Activated naive CD4-positive, alpha-beta T cell treated with anti-CD3 and anti-CD28 coated beads, Interleukin-2, amount 10 ng/mL, durations not matched to agents 7 days and 5 days (primary cell): ENCODE measurements around the gene GNA14.
"Not testable (repeated sequence)": the region's sequence is repeated elsewhere in the genome, so short reads cannot be mapped to it uniquely, and the experiment has no call there.

Experiments used
- CTCF ChIA-PET: fragments of 350-600 bp; sonication (Branson Sonifier 250); formaldehyde crosslinking; loops from one replicate; lab custom pipeline; 2021; ENCODE audit warnings: antibody characterized with exemption; lab: Charles Lee
- DNase-seq: peaks from one replicate; pipeline ENCODE4 v3.0.0-alpha.2; 2020
- H3K27ac Mint-ChIP-seq: one replicate; pipeline ENCODE4 v1.8.0; 2021; ENCODE audit warnings: mild to moderate bottlenecking, moderate library complexity, mixed read lengths
- H3K27me3 Mint-ChIP-seq: one replicate; pipeline ENCODE4 v1.8.0; 2021; ENCODE audit warnings: mild to moderate bottlenecking, mixed read lengths
- H3K36me3 Mint-ChIP-seq: one replicate; pipeline ENCODE4 v1.8.0; 2021; ENCODE audit warnings: mixed read lengths
- H3K4me1 Mint-ChIP-seq: one replicate; pipeline ENCODE4 v1.8.0; 2021; ENCODE audit warnings: mixed read lengths
- H3K4me3 Mint-ChIP-seq: one replicate; pipeline ENCODE4 v1.8.0; 2021; ENCODE audit warnings: mild to moderate bottlenecking, moderate library complexity, mixed read lengths
- H3K9me3 Mint-ChIP-seq: one replicate; pipeline ENCODE4 v1.8.0; 2021; ENCODE audit warnings: mixed read lengths

GNA14 gene

DNA sequence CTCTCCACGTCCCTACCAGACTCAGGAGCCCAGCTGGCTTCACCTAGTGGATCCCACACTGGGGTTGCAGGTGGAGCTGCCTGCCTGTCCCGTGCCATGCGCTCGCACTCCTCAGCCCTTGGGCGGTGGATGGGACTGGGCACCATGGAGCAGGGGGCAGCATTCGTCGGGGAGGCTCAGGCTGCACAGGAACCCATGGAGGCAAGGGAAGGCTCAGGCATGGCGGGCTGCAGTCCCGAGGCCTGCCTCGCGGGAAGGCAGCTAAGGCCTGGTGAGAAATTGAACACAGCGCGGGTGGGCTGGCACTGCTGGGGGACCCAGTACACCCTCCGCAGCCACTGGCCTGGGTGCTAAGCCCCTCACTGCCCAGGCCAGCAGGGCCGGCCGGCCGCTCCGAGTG is 157.8 kb downstream of the GNA14 start:
- not testable (repeated sequence) for H3K36me3 Mint-ChIP-seq, H3K27ac Mint-ChIP-seq, DNase-seq, H3K4me3 Mint-ChIP-seq
- Mint-ChIP-seq H3K4me1 (peaks cover 16% of the 10 kb centered on the region), H3K27me3 (peaks cover 14% of the 10 kb centered on the region), H3K9me3 (peaks cover 17% of the 10 kb centered on the region)
- CTCF ChIA-PET: interaction anchor here (0.9 to 6.9 kb wide), 4 partner anchors 14 to 344 kb away, joined by 3 to 167 read pairs (median 30); no protein-coding TSS in a partner anchor

DNA sequence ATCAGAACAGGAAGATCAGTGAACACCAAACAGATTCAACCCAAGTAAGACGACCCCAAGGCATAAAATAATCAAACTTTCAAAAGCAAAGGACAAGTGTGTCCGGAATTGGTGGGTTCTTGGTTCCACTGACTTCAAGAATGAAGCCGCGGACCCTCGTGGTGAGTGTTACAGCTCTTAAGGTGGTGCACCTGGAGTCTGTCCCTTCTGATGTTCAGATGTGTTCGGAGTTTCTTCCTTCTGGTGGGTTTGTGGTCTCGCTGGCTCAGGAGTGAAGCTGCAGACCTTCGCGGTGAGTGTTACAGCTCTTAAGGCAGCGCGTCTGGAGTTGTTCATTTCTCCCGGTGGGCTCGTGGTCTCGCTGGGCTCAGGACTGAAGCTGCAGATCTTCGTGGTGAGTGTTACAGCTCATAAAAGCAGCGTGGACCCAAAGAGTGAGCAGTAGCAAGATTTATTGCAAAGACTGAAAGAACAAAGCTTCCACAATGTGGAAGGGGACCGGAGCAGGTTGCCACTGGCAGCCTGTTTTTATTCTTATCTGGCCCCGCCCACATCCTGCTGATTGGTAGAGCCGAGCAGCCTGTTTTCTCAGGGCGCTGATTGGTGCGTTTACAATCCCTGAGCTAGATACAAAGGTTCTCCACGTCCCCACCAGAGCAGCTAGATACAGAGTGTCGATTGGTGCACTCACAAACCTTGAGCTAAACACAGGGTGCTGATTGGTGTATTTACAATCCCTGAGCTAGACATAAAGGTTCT is 158.5 kb downstream of the GNA14 start:
- Mint-ChIP-seq H3K27ac (peak overlapping the region; percentile 40), H3K4me3 (peak overlapping the region; percentile 62), H3K9me3 (peaks cover 17% of the 10 kb centered on the region), H3K27me3 (peaks cover 13% of the 10 kb centered on the region), H3K4me1 (peaks cover 16% of the 10 kb centered on the region)
- CTCF ChIA-PET: interaction anchor here (0.9 to 6.9 kb wide), 9 partner anchors 8 to 632 kb away, joined by 3 to 167 read pairs (median 6); no protein-coding TSS in a partner anchor
- not testable (repeated sequence) for DNase-seq, H3K36me3 Mint-ChIP-seq

DNA sequence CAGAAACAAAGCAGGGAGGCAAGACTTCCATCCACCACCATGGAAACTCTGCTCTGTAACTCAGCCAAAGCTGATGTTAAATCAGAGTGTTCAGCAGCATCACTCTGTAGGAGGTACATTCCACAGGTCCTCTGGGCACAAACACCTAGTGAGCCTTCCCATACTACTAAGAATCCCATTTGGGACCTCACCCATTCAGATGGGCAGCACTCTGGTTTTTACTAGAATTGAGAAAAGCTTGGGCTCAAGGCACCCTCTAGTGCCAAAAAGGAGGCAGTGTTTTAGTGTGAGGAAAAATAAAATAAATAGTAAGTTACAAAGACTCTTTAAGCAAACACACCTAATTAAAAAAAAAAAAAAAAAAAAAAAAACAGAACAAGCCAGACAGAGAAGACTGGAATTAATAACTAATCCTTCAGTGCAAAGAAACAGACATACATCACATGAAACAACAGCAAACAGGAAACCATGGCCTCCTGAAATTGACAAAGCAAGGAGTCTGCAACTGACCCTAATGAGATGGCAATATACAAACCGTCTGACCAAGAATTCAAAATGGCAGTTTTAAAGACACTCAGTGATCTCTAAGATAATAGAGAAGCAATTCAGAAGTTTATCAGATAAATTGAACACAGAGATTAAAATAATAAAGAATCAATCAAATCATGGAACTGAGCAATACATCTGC is 159.5 kb downstream of the GNA14 start:
- no peak overlapping the region for H3K27ac Mint-ChIP-seq
- peak overlapping the region; percentile 62 for H3K4me3 Mint-ChIP-seq
- peaks cover 16% of the 10 kb centered on the region for H3K4me1 Mint-ChIP-seq
- H3K9me3 Mint-ChIP-seq: peaks cover 17% of the 10 kb centered on the region
- peaks cover 13% of the 10 kb centered on the region for H3K27me3 Mint-ChIP-seq
- H3K36me3 Mint-ChIP-seq: peaks cover 5% of the 10 kb centered on the region
- DNase-seq: no peak
- CTCF ChIA-PET: interaction anchor here (0.6 to 6.9 kb wide), 9 partner anchors 9 to 262 kb away, joined by 3 to 167 read pairs (median 6); no protein-coding TSS in a partner anchor

DNA sequence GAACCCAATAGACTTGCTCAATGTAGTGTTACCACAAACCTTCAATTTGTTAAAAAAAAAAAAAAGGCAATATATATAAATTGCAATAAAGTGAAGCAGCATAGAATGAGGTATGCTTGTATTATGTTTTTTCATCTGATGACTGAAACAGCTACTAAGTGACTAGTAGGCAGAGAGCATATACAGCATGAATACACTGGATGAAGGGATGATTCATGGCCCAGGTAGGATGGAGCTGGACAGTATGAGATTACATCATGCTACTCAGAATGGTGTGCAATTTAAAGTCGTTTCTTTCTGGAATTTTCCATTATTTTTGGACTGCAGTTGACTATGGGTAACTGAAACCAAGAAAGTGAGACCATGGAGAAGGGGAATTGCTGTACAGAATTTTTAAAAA is 161.2 kb downstream of the GNA14 start:
- Mint-ChIP-seq H3K9me3 (peaks cover 17% of the 10 kb centered on the region), H3K36me3 (peaks cover 5% of the 10 kb centered on the region), H3K4me3 (no peak overlapping the region), H3K27ac (no peak overlapping the region), H3K4me1 (peaks cover 16% of the 10 kb centered on the region), H3K27me3 (peaks cover 17% of the 10 kb centered on the region)
- no peak for DNase-seq
- CTCF ChIA-PET: interaction anchor here (0.9 to 6.9 kb wide), 6 partner anchors 10 to 53 kb away, joined by 4 to 167 read pairs (median 8); no protein-coding TSS in a partner anchor

DNA sequence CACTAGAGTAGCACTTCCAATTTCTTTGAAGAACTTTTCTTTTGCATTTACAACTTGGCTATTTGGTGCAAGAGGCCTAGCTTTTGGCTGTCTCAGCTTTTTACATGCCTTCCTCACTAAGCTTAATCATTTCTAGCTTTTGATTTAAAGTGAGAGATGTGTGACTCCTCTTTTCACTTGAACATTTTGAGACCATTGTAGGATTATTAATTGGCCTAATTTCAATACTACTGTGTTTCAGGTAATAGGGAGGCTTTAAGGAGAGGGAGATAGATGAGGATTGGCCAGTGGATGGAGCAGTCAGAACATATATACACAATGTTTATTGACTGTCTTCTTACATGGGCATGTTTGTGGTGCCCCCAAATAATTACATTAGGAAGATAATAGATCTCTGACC is 161.7 kb downstream of the GNA14 start:
- CTCF ChIA-PET: interaction anchor here (0.9 to 6.9 kb wide), 7 partner anchors 10 to 57 kb away, joined by 3 to 167 read pairs (median 7); no protein-coding TSS in a partner anchor
- Mint-ChIP-seq H3K4me3 (no peak overlapping the region), H3K27me3 (peaks cover 17% of the 10 kb centered on the region), H3K4me1 (peaks cover 16% of the 10 kb centered on the region), H3K9me3 (peaks cover 17% of the 10 kb centered on the region), H3K27ac (no peak overlapping the region), H3K36me3 (peaks cover 5% of the 10 kb centered on the region)
- DNase-seq: no peak

DNA sequence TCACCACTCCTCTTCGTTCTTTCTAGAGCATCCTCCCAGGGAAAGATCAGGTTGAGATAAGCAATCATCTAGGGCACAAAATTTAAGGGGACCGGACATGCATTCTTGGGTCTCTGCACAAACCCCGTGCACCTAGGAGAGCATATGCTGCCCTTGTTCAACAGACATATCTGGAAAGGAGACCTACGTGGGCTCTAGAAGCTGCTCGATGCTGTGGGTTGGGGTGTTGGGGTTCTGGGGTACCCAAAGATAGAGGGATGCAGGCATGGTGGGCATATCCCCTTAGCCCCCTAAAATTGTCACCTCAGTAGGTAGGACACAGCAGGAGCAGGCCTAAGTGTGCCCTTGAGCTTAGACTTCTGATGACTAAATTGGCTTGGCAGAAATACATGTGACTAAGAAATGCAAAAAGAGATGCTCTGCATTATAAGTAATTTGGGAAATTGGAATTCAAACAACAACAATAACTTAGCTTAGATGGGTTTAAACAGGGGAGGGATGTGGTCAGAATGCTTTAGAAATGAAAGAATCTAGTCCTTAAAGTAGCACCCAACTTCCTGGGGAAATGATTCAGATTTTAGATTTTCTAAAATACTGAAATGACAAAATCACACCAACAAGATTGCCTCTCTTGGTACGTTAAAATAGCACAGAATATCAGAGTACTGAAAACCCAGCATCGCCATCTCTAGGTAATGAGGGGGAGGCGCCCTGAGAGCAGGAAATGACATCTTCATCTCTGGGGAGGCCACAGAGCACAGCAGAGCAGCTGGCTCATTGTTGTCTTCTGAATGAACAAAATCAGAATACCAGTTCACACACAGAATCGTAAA is 172.3 kb downstream of the GNA14 start:
- Mint-ChIP-seq H3K27ac (peak overlapping the region; percentile 96), H3K4me1 (peaks cover 37% of the 10 kb centered on the region), H3K36me3 (peaks cover 4% of the 10 kb centered on the region), H3K27me3 (no peaks in the 10 kb centered on the region), H3K9me3 (peaks cover 6% of the 10 kb centered on the region), H3K4me3 (peak overlapping the region; percentile 27)
- DNase-seq: peak; percentile 73
- CTCF ChIA-PET: interaction anchor here (0.9 to 3.6 kb wide), 10 partner anchors 9 to 275 kb away, joined by 3 to 45 read pairs (median 4); no protein-coding TSS in a partner anchor

DNA sequence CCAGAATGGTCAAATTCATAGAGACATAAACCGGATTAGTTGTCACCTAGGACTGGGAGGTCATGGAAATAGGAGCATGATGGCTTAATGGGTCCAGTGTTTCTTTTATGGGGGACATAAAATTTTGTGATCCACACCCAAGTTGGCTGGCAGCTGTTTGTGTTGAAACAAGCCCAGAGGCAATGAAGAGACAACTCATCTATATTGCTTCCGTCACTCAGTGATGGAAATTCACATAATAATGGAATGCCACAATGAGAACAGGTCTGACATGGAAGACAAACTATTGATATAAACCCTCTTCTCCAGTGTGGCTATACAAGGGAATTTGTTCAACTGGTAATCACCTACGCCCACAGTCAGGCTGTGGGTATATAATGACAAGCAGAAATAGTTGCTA is 173.2 kb downstream of the GNA14 start:
- peaks cover 4% of the 10 kb centered on the region for H3K36me3 Mint-ChIP-seq
- no peak overlapping the region for H3K27ac Mint-ChIP-seq
- H3K9me3 Mint-ChIP-seq: peaks cover 6% of the 10 kb centered on the region
- no peaks in the 10 kb centered on the region for H3K27me3 Mint-ChIP-seq
- H3K4me1 Mint-ChIP-seq: peaks cover 37% of the 10 kb centered on the region
- H3K4me3 Mint-ChIP-seq: no peak overlapping the region
- no peak for DNase-seq
- CTCF ChIA-PET: interaction anchor here (2.4 to 3.6 kb wide), 2 partner anchors 17 to 21 kb away, joined by 11 to 45 read pairs; no protein-coding TSS in a partner anchor

DNA sequence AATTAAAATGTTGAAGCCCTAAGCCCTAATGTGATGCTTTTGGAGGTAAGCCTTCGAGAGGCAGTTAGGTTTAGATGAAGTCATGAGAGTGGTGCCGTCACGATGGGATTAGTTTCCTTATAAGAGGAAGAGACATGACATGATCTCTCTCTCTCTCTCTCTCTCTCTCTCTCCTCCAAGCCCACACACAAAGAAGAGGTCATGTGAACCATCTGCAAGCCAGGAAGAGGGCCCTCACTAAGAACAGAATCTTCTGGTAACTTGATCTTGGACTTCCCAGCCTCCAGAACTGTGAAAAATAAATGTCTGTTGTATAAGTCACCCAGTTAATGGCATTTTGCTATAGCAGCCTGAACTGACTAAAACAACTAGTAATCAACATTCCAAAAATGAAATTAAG is 175.5 kb downstream of the GNA14 start:
- Mint-ChIP-seq H3K36me3 (peaks cover 3% of the 10 kb centered on the region), H3K27me3 (peaks cover 5% of the 10 kb centered on the region), H3K27ac (no peak overlapping the region), H3K9me3 (peaks cover 1% of the 10 kb centered on the region), H3K4me1 (peaks cover 34% of the 10 kb centered on the region), H3K4me3 (no peak overlapping the region)
- CTCF ChIA-PET: interaction anchor here (4.4 kb wide), 1 partner anchor 15 kb away, joined by 30 read pairs; no protein-coding TSS in a partner anchor
- DNase-seq: no peak

DNA sequence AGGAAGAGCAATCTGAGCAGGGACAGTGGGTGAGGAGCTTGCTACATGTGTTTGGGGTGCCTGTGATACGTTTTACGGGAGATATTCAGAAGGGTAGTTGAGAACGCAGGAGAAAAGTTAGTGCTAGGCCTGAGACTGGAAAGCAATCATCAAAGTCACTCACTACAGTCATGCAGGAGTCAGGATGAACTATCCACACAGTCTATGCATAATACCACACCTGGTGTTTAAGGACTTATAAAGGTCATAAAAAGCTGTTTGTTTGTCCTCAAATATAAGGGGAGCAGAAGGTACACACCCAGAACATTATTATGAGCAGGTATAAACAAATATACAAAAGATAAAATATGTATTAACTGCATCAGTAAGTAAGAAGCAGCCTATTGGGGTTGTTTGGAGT is 176.6 kb downstream of the GNA14 start:
- Mint-ChIP-seq H3K27me3 (peaks cover 15% of the 10 kb centered on the region), H3K9me3 (peaks cover 1% of the 10 kb centered on the region), H3K27ac (no peak overlapping the region), H3K4me3 (no peak overlapping the region), H3K4me1 (peaks cover 24% of the 10 kb centered on the region), H3K36me3 (no peaks in the 10 kb centered on the region)
- no peak for DNase-seq
- CTCF ChIA-PET: interaction anchor here (4.4 kb wide), 1 partner anchor 14 kb away, joined by 30 read pairs; no protein-coding TSS in a partner anchor

DNA sequence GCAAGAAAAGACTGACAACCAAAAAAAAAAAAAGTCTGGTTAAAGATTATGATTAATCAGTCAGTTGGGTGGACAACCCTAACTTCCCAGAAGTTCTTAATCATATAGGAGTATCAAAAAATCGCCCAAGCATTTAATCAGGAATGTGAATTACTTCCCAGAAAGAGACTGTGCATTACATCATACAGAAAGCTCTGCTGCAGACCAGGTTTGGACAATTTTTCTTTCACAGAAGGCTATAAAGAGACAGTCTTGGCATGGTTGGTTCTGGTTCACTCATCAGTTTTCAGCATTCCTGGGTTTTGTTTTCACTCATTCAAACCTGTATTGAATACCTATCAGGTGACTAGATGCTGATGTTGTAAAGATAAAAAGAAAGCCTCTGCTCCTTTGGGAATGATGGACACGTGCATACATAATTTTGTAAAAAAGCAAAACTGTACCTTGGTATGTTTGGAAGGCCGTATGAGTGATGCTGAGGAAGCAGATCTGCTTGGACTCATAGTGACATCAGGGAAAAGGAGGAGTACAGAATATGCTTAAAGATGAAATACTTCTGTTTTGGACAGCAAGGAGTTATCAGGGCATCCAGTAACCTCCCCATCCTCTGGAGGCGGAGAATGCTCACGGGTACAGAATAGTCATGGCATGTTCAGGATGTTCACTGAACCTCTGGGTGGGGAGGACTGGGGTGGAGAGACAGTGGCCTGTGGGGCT is 178.4 kb downstream of the GNA14 start:
- Mint-ChIP-seq H3K9me3 (no peaks in the 10 kb centered on the region), H3K27me3 (peaks cover 17% of the 10 kb centered on the region), H3K27ac (no peak overlapping the region), H3K4me3 (no peak overlapping the region), H3K4me1 (peaks cover 5% of the 10 kb centered on the region), H3K36me3 (no peaks in the 10 kb centered on the region)
- CTCF ChIA-PET: interaction anchor here (0.6 to 5.0 kb wide), 3 partner anchors 12 to 223 kb away, joined by 3 to 67 read pairs (median 30); no protein-coding TSS in a partner anchor
- no peak for DNase-seq

DNA sequence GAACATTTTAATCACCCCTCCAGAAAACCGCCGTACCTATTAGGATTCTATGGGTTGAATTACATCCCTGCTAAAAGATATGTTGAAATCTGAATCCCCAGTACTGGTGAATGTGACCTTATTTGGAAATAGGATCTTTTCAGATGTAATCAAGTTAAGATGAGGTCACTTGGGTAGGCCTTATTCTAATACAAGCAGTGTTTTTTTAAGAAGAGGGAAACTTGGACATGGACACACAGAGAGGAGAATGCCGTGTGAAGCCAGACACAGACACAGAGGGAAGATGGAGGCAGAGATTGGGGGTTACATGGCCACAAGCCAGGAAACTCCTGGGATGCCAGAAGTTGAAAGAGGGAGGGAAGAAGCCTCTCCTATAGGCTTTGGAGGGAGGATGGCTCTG is 183.5 kb downstream of the GNA14 start:
- Mint-ChIP-seq H3K27ac (no peak overlapping the region), H3K36me3 (no peaks in the 10 kb centered on the region), H3K4me1 (no peaks in the 10 kb centered on the region), H3K27me3 (peaks cover 27% of the 10 kb centered on the region), H3K9me3 (no peaks in the 10 kb centered on the region), H3K4me3 (no peak overlapping the region)
- CTCF ChIA-PET: interaction anchor here (5.0 kb wide), 1 partner anchor 9 kb away, joined by 67 read pairs; no protein-coding TSS in a partner anchor
- DNase-seq: no peak

DNA sequence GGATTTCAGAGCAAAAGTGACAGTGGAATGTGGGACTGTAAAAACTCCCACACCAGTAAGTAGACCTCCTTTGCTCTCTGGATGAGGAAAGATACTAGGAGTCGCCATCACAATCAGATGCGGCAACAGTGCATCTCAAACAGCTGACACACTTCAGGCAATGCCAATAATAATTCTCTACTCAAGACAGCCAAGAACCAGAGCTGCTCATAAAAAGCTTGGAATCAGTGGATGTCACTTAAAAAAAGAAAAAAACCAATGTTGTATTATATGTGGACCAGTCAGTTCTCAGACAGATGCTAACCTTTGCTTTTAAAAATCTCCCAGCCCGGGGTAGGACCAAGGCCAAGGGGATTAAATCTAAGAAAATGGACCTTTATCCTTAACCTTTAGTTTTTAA is 185.0 kb downstream of the GNA14 start:
- Mint-ChIP-seq H3K9me3 (no peaks in the 10 kb centered on the region), H3K36me3 (no peaks in the 10 kb centered on the region), H3K27ac (no peak overlapping the region), H3K4me1 (peaks cover 1% of the 10 kb centered on the region), H3K4me3 (no peak overlapping the region), H3K27me3 (peaks cover 22% of the 10 kb centered on the region)
- CTCF ChIA-PET: interaction anchor here (1.2 to 1.5 kb wide), 2 partner anchors 9 to 288 kb away, joined by 4 read pairs; no protein-coding TSS in a partner anchor
- DNase-seq: no peak

DNA sequence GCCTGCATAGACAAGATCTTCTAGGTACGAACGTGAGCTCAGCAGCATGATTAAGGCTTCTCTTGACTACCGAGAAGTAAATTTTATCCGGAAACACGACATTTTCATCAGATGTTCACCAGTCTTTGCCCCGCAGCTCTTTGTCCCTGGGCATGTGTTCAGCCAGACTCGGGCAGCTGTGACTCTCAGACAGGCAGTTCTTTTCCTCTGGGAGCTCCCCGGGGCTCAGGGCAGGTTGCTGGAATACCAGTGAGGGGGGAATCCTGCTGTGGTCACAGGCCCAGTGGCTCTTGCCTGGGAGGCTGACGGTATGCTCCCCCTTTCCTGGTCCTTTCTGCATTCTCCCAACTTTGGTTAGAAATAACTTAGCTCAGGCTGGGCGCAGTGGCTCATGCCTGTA is 186.1 kb downstream of the GNA14 start:
- Mint-ChIP-seq H3K27me3 (peaks cover 17% of the 10 kb centered on the region), H3K9me3 (no peaks in the 10 kb centered on the region), H3K4me3 (no peak overlapping the region), H3K36me3 (no peaks in the 10 kb centered on the region), H3K4me1 (peaks cover 5% of the 10 kb centered on the region), H3K27ac (no peak overlapping the region)
- CTCF ChIA-PET: interaction anchor here (1.1 to 10.2 kb wide), 3 partner anchors 14 to 289 kb away, joined by 3 to 167 read pairs (median 4); no protein-coding TSS in a partner anchor
- DNase-seq: no peak
